ENCODE results near the gene RFX2. TPM values are rescaled to one million over a fixed set of nuclear protein-coding genes. Genes with fewer than 3 reads are reported as not detected.
A peak's percentile ranks its signal among the peaks of the same experiment; 100 is the strongest.

Gene RFX2
- total and polyA plus RNA-seq, 9 of the 15 experiments (the other 6 are each of a cell fraction or from before 2014, with no cell fraction given) = 3.6 to 18.7 (median 8.7) TPM

DNA sequence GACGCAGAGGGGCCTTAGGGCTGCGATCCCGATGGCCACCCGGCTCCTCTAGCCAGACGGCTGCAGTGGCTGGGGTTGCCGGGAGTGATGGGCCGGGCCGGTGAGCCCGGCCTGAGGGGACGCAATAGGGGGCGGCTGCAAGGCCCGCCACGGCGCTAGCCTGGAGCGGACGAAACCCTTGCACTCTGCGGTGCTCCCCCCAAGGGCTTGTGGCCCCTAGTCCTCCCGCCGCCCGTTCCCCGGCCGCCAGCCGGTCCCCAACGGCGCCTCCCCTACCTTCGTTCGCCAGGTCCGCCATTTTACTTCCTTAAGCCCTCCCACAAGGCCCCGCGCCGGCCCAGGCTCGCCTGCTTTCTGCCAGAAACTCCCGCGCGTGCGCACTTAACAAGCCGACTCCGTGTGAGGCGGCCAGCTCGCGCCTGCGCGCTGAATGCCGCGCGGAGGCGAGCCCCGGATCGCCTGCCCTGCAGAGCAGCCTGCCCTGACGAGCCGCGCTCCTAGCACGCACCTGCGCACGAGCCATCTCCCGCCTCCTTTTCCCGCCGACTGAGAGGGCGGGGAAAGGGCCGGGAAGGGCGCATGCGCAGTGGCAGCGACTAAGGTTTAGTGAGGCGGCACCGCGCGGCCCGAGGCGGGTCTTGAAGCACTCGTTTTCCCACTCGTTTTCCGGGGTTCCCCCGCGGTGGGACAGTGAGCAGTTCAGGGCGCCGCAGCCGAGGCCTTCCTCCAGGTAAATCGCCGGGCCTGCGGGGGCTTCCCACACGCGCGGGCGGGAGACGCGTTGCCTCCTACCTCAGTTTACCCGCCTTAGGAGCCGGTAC, 132.3 kb downstream of the RFX2 start, which contains the start of gene RANBP3 (continued):
- TF ChIP-seq, protein P1, sequence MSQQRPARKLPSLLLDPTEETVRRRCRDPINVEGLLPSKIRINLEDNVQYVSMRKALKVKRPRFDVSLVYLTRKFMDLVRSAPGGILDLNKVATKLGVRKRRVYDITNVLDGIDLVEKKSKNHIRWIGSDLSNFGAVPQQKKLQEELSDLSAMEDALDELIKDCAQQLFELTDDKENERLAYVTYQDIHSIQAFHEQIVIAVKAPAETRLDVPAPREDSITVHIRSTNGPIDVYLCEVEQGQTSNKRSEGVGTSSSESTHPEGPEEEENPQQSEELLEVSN (IDR thresholded peaks at IDR 0.05; ENCODE audit: borderline replicate concordance in 1 of 2, extremely low read depth in 1 of 2, insufficient read depth in 1 of 2, insufficient read length in 1 of 2, low read depth in 1 of 2, low read length in 1 of 2, poor library complexity in 1 of 2, severe bottlenecking in 1 of 2) = peak; percentile 100
- TF ChIP-seq, protein P2, sequence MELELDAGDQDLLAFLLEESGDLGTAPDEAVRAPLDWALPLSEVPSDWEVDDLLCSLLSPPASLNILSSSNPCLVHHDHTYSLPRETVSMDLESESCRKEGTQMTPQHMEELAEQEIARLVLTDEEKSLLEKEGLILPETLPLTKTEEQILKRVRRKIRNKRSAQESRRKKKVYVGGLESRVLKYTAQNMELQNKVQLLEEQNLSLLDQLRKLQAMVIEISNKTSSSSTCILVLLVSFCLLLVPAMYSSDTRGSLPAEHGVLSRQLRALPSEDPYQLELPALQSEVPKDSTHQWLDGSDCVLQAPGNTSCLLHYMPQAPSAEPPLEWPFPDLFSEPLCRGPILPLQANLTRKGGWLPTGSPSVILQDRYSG (tag; conservative IDR thresholded peaks at IDR 0.05; ENCODE audit: low read depth) = no peak
- TF ChIP-seq EZH2 (IDR thresholded peaks at IDR 0.05; ENCODE audit: borderline replicate concordance, low read depth, low read length) (no peak), ERF (CRISPR knock-in tag; IDR thresholded peaks at IDR 0.05) (0 out of 2 replicates have a peak, but pooled peaks have one; percentile 85), ZNF212 (CRISPR knock-in tag; IDR thresholded peaks at IDR 0.05) (0 out of 2 replicates have a peak, but pooled peaks have one; percentile 27), MXI1 (IDR thresholded peaks at IDR 0.05; ENCODE audit: low read depth, low read length) (no peak), OTX1 (CRISPR knock-in tag; IDR thresholded peaks at IDR 0.05) (peak; percentile 60; the same call in 1 of the 2 replicates), ZNF561 (CRISPR knock-in tag; conservative IDR thresholded peaks at IDR 0.05) (no peak), NFXL1 (CRISPR knock-in tag; IDR thresholded peaks at IDR 0.05) (no peak), CBX3 (IDR thresholded peaks at IDR 0.05; ENCODE audit: borderline replicate concordance in 1 of 2, low read length in 2 of 2) (peak in 1 of 2 experiments; percentile 94; a peak in 2 of 3 replicates), MTA3 (IDR thresholded peaks at IDR 0.05; ENCODE audit: borderline replicate concordance) (peak; percentile 8; the same call in 1 of the 2 replicates), CHD4 (IDR thresholded peaks at IDR 0.05; ENCODE audit: insufficient read depth, insufficient replicate concordance, low read depth, low read length, poor library complexity, severe bottlenecking) (no peak), XRCC4 (IDR thresholded peaks at IDR 0.05; ENCODE audit: extremely low read depth, insufficient read depth, insufficient read length) (no peak), SMAD1 (IDR thresholded peaks at IDR 0.05; ENCODE audit: low read depth, low read length, partially characterized antibody) (peak; percentile 13), ZNF239 (CRISPR knock-in tag; IDR thresholded peaks at IDR 0.05) (no peak), ZSCAN29 (IDR thresholded peaks at IDR 0.05) (no peak)
- TF ChIP-seq, protein P3, sequence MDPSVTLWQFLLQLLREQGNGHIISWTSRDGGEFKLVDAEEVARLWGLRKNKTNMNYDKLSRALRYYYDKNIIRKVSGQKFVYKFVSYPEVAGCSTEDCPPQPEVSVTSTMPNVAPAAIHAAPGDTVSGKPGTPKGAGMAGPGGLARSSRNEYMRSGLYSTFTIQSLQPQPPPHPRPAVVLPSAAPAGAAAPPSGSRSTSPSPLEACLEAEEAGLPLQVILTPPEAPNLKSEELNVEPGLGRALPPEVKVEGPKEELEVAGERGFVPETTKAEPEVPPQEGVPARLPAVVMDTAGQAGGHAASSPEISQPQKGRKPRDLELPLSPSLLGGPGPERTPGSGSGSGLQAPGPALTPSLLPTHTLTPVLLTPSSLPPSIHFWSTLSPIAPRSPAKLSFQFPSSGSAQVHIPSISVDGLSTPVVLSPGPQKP (CRISPR knock-in tag; IDR thresholded peaks at IDR 0.05) = no peak
- TF ChIP-seq, protein P4, sequence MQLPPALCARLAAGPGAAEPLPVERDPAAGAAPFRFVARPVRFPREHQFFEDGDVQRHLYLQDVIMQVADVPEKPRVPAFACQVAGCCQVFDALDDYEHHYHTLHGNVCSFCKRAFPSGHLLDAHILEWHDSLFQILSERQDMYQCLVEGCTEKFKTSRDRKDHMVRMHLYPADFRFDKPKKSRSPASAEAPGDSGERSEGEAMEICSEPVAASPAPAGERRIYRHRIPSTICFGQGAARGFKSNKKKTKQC (CRISPR knock-in tag; IDR thresholded peaks at IDR 0.05) = peak; percentile 98
- TF ChIP-seq, protein P5, sequence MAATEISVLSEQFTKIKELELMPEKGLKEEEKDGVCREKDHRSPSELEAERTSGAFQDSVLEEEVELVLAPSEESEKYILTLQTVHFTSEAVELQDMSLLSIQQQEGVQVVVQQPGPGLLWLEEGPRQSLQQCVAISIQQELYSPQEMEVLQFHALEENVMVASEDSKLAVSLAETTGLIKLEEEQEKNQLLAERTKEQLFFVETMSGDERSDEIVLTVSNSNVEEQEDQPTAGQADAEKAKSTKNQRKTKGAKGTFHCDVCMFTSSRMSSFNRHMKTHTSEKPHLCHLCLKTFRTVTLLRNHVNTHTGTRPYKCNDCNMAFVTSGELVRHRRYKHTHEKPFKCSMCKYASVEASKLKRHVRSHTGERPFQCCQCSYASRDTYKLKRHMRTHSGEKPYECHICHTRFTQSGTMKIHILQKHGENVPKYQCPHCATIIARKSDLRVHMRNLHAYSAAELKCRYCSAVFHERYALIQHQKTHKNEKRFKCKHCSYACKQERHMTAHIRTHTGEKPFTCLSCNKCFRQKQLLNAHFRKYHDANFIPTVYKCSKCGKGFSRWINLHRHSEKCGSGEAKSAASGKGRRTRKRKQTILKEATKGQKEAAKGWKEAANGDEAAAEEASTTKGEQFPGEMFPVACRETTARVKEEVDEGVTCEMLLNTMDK (IDR thresholded peaks at IDR 0.05; ENCODE audit: borderline replicate concordance, insufficient read depth, low read depth, low read length, poor library complexity, severe bottlenecking) = peak; percentile 58
